ENCODE measurements around the gene MFSD12. TPM values are rescaled to one million over a fixed set of nuclear protein-coding genes. Genes with fewer than 3 reads are reported as not detected.
"Not testable (repeated sequence)": the region's sequence is repeated elsewhere in the genome, so short reads cannot be mapped to it uniquely, and the experiment has no call there.

The MFSD12 gene
- total RNA-seq, 4 donors from 2014 or later, result 22.1 to 94.1 (median 42.2) TPM

DNA sequence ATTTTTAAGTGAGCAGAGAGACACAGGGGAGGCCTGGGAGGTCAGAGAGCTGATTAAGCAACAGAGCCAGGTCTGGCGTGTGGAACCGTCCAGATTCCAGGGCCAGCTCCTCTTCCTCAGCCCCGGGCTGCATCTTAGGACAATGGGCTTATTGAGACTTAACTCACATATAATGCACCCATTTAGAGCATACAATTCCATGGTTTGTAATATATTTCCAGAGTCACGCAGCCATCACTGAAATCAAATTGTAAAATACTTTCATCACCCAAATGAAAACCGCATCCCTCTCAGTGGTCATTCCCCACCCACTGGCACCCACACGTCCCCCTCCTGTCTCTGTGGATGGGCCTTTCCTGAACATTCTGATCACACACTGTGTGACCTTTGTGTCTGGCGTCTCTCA lies 13.2 kb upstream of the MFSD12 start:
- WGBS, 2 donors (ENCODE audit: low coverage in 1 of 2), result 68 to 72% methylated on average over 7 of the region's 7 CpGs

DNA sequence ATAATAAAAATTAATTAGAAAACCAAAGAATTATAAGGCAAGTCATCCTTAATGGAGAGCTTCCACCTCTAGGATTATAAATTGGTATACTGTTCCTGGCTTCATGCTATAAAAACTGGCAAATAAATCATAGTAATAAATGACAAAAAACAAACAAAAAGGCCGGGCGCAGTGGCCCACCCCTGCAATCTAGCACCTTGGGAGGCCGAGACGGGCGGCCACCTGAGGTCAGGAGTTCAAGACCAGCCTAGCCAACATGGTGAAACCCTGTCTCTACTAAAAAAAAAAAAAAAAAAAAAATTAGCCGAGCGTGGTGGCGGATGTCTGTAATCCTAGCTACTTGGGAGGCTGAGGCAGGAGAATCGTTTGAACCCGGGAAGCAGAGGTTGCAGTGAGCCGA lies 12.7 kb upstream of the MFSD12 start:
- WGBS, 2 donors (ENCODE audit: low coverage in 1 of 2), result 76 to 85% methylated on average over 5 to 11 of the region's 11 CpGs
- not testable (repeated sequence) for H3K27ac ChIP-seq

More for the DNA sequence above, 13.2 kb upstream of the MFSD12 start:
- no peaks in the 10 kb centered on the region for H3K9me3 ChIP-seq
- ATAC-seq, result no peak
- TF ChIP-seq POLR2A (IDR thresholded peaks at IDR 0.05), result no peak
- TF ChIP-seq POLR2AphosphoS5 (IDR thresholded peaks at IDR 0.05), result no peak
- no peak overlapping the region for H3K4me3 ChIP-seq
- peaks cover 0 to 7% of the 10 kb centered on the region in 2 donors for H3K36me3 ChIP-seq
- no peaks in the 10 kb centered on the region for H3K27me3 ChIP-seq
- peaks cover 0 to 39% (median 12%) of the 10 kb centered on the region in 3 donors for H3K4me1 ChIP-seq
- no peak overlapping the region for H3K27ac ChIP-seq

DNA sequence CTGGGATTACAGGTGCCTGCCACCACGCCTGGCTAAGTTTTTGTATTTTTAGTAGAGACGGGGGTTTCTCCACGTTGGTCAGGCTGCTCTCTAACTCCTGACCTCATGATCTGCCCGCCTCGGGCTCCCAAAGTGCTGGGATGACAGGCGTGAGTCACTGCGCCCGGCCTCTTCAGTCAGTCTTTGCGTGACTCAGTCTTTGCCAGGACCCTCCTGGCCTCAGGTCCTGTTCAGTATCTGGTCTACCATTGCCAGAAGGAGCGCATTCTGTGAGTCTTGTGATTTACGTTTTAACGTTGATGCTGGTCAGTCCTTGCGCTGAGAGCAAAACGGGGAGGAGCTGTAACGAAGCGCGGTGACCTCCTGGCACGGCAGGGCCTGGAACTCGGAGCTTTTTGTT lies 7.8 kb upstream of the MFSD12 start:
- no peak for ATAC-seq
- Histone ChIP-seq H3K27me3 (no peaks in the 10 kb centered on the region), H3K4me3 (no peak overlapping the region), H3K27ac (no peak overlapping the region), H3K9me3 (no peaks in the 10 kb centered on the region), H3K36me3 (no peaks in the 10 kb centered on the region), H3K4me1 (no peaks in the 10 kb centered on the region)
- TF ChIP-seq POLR2A (IDR thresholded peaks at IDR 0.05) (no peak), EP300 (IDR thresholded peaks at IDR 0.05) (no peak), POLR2AphosphoS5 (IDR thresholded peaks at IDR 0.05) (no peak)
- TF ChIP-seq, protein P1, sequence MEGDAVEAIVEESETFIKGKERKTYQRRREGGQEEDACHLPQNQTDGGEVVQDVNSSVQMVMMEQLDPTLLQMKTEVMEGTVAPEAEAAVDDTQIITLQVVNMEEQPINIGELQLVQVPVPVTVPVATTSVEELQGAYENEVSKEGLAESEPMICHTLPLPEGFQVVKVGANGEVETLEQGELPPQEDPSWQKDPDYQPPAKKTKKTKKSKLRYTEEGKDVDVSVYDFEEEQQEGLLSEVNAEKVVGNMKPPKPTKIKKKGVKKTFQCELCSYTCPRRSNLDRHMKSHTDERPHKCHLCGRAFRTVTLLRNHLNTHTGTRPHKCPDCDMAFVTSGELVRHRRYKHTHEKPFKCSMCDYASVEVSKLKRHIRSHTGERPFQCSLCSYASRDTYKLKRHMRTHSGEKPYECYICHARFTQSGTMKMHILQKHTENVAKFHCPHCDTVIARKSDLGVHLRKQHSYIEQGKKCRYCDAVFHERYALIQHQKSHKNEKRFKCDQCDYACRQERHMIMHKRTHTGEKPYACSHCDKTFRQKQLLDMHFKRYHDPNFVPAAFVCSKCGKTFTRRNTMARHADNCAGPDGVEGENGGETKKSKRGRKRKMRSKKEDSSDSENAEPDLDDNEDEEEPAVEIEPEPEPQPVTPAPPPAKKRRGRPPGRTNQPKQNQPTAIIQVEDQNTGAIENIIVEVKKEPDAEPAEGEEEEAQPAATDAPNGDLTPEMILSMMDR (IDR thresholded peaks at IDR 0.05), result no peak
- 60 to 80% methylated on average over 1 to 2 of the region's 19 CpGs for WGBS, 2 donors (ENCODE audit: low coverage in 1 of 2)

More for the DNA sequence above, 12.7 kb upstream of the MFSD12 start:
- ATAC-seq, H3K36me3 ChIP-seq, H3K4me3 ChIP-seq, H3K27me3 ChIP-seq, H3K9me3 ChIP-seq: not testable (repeated sequence)
- peaks cover 0 to 34% (median 12%) of the 10 kb centered on the region in 3 donors for H3K4me1 ChIP-seq

DNA sequence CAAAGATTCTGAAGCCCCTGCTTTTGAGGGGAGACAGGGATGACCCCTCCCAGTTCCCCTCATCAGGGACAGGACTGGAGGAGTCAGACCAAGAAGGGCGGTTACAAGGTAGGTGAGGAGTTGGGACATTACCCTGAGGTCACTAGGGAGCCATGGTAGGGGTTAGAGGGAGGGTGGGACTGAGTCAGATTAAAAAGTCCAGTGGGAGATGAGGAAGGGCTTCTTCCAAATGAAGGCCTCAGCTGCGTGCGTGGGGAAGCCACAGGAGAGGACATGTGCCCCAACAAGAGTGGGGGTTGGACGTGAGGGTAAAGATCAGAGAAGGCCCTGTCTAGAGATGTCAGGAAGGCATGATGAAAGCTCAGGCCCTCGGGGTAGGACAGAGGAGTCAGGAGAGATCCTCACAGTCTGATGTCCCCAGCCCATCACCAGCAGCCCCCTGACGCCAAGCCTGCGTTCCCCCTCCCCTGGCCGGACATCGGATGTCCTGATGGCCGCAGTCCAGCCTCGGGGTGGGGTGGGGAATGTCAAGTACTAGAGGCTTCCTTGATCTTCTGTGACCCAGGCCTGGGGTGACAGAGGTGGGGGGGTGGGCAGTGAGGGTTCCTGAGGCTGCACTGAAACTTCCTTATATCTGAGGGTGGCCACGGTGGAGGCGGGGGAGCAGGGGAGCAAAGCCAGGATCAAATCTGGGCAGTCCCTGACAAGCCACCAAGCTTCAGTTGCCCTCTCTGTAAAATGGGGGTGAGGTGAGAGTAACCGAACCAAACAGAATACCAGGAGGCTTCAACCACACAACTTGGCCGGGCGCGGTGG lies 6.5 kb upstream of the MFSD12 start:
- Histone ChIP-seq H3K4me1 (no peaks in the 10 kb centered on the region), H3K27me3 (no peaks in the 10 kb centered on the region), H3K36me3 (no peaks in the 10 kb centered on the region), H3K4me3 (no peak overlapping the region), H3K9me3 (no peaks in the 10 kb centered on the region), H3K27ac (no peak overlapping the region)
- ATAC-seq, result no peak
- WGBS, 2 donors (ENCODE audit: low coverage in 1 of 2), result 86 to 92% methylated on average over 5 to 8 of the region's 17 CpGs
- TF ChIP-seq, protein P1 (IDR thresholded peaks at IDR 0.05), result no peak
- no peak for TF ChIP-seq POLR2AphosphoS5 (IDR thresholded peaks at IDR 0.05)

DNA sequence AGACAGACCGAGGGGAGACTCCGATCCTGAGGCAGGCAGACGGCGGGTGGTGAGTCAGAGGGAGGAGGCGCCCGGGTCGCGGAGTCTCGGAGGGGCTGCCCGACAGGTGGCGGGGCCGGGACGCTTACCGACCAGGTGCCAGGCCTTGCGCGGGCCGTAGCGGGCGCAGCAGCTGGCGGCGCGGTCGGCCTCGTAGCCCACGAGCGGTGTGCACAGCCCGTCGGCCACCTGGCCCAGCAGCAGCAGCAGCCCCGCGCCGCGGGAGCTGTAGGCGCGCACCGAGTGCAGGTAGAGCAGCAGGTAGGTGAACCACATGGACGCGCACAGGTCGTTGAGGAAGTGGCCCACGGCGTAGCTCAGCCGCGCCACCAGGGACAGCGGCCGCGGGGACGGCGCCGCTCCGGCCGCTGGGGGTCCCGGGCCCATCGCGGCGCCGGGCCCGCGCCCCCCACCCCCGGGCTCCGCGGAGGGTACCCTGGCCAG lies 367 bp downstream of the MFSD12 start:
- Histone ChIP-seq H3K36me3 (no peaks in the 10 kb centered on the region), H3K27ac (peak overlapping the region in 3 of 4 donors; percentile 85 to 88 (median 87)), H3K27me3 (no peaks in the 10 kb centered on the region), H3K4me1 (peaks cover 0 to 52% (median 13%) of the 10 kb centered on the region in 3 donors), H3K4me3 (peak overlapping the region; percentile 89 to 97), H3K9me3 (no peaks in the 10 kb centered on the region)
- ATAC-seq, result peak; percentile 8
- TF ChIP-seq POLR2A (IDR thresholded peaks at IDR 0.05), result no peak
- TF ChIP-seq, protein P1 (IDR thresholded peaks at IDR 0.05), result peak in 3 of 4 experiments; percentile 14 to 37 (median 25)
- 0% methylated on average over 4 to 5 of the region's 60 CpGs for WGBS, 2 donors (ENCODE audit: low coverage in 1 of 2)

DNA sequence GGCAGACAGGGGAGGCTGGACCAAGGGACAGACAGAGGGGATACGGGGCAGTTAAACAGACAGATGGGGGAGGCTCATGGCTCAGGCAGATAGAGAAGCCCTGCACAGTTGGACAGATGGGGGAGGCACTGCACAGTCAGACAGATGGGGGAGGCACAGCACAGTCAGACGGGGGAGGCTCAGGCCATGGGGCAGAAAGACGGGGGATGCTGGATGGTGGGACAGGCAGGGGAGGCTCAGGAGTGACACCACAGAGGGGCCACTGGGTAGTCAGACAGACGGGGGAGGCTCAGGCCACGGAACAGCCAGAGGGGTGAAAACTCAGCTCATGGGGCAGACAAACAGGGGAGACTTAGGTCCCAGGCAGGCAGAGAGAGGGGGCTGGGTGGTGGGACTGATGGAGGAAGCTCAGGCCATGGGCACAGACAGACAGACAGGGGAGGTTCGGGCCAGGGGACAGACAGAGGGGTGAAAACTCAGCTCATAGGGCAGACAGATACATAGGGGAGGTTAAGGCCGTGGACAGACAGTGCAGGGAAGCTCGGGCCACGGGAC lies 886 bp downstream of the MFSD12 start:
- Histone ChIP-seq H3K27ac (peak overlapping the region in 2 of 4 donors; percentile 85 to 88), H3K27me3 (no peaks in the 10 kb centered on the region), H3K4me1 (peaks cover 0 to 52% (median 13%) of the 10 kb centered on the region in 3 donors), H3K4me3 (peak overlapping the region; percentile 89 to 97), H3K36me3 (no peaks in the 10 kb centered on the region), H3K9me3 (no peaks in the 10 kb centered on the region)
- ATAC-seq, result no peak
- TF ChIP-seq, protein P1 (IDR thresholded peaks at IDR 0.05), result no peak
- TF ChIP-seq POLR2AphosphoS5 (IDR thresholded peaks at IDR 0.05) (no peak), EP300 (IDR thresholded peaks at IDR 0.05) (no peak), POLR2A (IDR thresholded peaks at IDR 0.05) (no peak)
- 5 to 10% methylated on average over 4 to 9 of the region's 9 CpGs for WGBS, 2 donors (ENCODE audit: low coverage in 1 of 2)

Data from gastroesophageal sphincter (tissue), 4 donors.